Activated naive CD4-positive, alpha-beta T cell treated with anti-CD3 and anti-CD28 coated beads, Interleukin-2, amount 10 ng/mL, durations not matched to agents 7 days and 5 days (primary cell): ENCODE results near the gene EXOC4.
"Not testable (repeated sequence)": the region's sequence is repeated elsewhere in the genome, so short reads cannot be mapped to it uniquely, and the experiment has no call there.

Experiments used
- CTCF ChIA-PET: fragments of 350-600 bp; sonication (Branson Sonifier 250); formaldehyde crosslinking; loops from one replicate; lab custom pipeline; 2021; ENCODE audit warnings: antibody characterized with exemption; lab: Charles Lee
- DNase-seq: peaks from one replicate; pipeline ENCODE4 v3.0.0-alpha.2; 2020
- H3K27ac Mint-ChIP-seq: one replicate; pipeline ENCODE4 v1.8.0; 2021; ENCODE audit warnings: mild to moderate bottlenecking, moderate library complexity, mixed read lengths
- H3K27me3 Mint-ChIP-seq: one replicate; pipeline ENCODE4 v1.8.0; 2021; ENCODE audit warnings: mild to moderate bottlenecking, mixed read lengths
- H3K36me3 Mint-ChIP-seq: one replicate; pipeline ENCODE4 v1.8.0; 2021; ENCODE audit warnings: mixed read lengths
- H3K4me1 Mint-ChIP-seq: one replicate; pipeline ENCODE4 v1.8.0; 2021; ENCODE audit warnings: mixed read lengths
- H3K4me3 Mint-ChIP-seq: one replicate; pipeline ENCODE4 v1.8.0; 2021; ENCODE audit warnings: mild to moderate bottlenecking, moderate library complexity, mixed read lengths
- H3K9me3 Mint-ChIP-seq: one replicate; pipeline ENCODE4 v1.8.0; 2021; ENCODE audit warnings: mixed read lengths

The EXOC4 gene

GRCh38 chr7:133310232-133310862, 57.5 kb downstream of the EXOC4 start:
- DNase-seq, result no peak
- peaks cover 52% of the 10 kb centered on the region for H3K36me3 Mint-ChIP-seq
- no peak overlapping the region for H3K27ac Mint-ChIP-seq
- CTCF ChIA-PET, result no interaction called here
- H3K27me3 Mint-ChIP-seq, result no peaks in the 10 kb centered on the region
- H3K4me3 Mint-ChIP-seq, result no peak overlapping the region
- no peaks in the 10 kb centered on the region for H3K9me3 Mint-ChIP-seq
- peaks cover 6% of the 10 kb centered on the region for H3K4me1 Mint-ChIP-seq

- CTCF ChIA-PET, result no interaction called here
- DNase-seq, result no peak
- Mint-ChIP-seq H3K4me1 (peaks cover 6% of the 10 kb centered on the region), H3K4me3 (no peak overlapping the region), H3K36me3 (peaks cover 29% of the 10 kb centered on the region), H3K27me3 (no peaks in the 10 kb centered on the region), H3K27ac (no peak overlapping the region), H3K9me3 (no peaks in the 10 kb centered on the region)
Measured at GRCh38 chr7:133313575-133313974, 60.7 kb downstream of the EXOC4 start.

DNA sequence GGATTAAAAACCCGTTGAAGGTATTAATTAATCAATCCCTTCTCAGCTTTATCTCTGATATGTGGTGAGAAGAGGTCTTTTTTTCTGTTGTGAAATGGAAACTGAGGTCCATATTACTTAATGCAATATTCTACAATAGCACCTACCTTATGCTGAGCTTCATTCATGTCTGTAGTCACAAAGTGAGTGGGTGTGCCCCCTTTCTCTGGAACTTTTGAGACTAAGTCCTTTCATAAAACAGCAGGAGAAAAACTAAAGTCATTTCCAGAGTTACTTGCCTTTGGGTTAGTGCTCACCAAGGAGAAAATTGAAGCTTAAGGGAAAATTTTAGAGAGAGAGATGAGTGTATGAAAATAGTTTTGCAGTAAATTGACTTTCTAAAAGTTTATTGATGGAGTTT, 61.2 kb downstream of the EXOC4 start:
- H3K27ac Mint-ChIP-seq, result no peak overlapping the region
- H3K36me3 Mint-ChIP-seq, result peaks cover 24% of the 10 kb centered on the region
- H3K27me3 Mint-ChIP-seq, result no peaks in the 10 kb centered on the region

GRCh38 chr7:133315332-133316040, 62.6 kb downstream of the EXOC4 start:
- Mint-ChIP-seq H3K36me3 (peaks cover 29% of the 10 kb centered on the region), H3K4me3 (no peak overlapping the region), H3K9me3 (no peaks in the 10 kb centered on the region), H3K4me1 (peaks cover 6% of the 10 kb centered on the region), H3K27me3 (no peaks in the 10 kb centered on the region), H3K27ac (no peak overlapping the region)
- DNase-seq, result no peak
- CTCF ChIA-PET, result no interaction called here

More for the DNA sequence above, 61.2 kb downstream of the EXOC4 start:
- H3K4me3 Mint-ChIP-seq, result no peak overlapping the region
- CTCF ChIA-PET, result no interaction called here
- no peak for DNase-seq
- H3K4me1 Mint-ChIP-seq, result peaks cover 6% of the 10 kb centered on the region
- H3K9me3 Mint-ChIP-seq, result no peaks in the 10 kb centered on the region

DNA sequence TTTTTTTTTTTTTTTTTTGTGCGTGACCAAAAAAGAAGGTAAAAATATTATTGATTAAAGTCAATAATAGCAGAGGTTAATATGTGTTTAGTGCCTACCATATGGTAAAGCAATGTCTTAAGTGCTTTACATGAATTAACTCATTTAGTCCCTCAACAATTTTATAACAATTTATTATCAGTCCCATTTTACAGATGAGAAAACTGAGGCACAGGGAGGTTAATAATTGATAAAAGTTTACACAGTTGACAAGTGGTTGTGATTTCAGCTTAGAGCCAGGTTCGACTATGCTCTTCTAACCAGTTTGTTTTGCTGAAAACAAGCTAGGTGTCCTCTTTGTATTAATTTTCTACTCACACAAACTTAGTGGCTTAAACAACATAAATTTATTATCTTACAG, 67.0 kb downstream of the EXOC4 start:
- CTCF ChIA-PET, result no interaction called here
- no peaks in the 10 kb centered on the region for H3K27me3 Mint-ChIP-seq
- DNase-seq, result no peak

GRCh38 chr7:133320891-133321290, 68.0 kb downstream of the EXOC4 start:
- no peak overlapping the region for H3K27ac Mint-ChIP-seq

More for the DNA sequence above, 67.0 kb downstream of the EXOC4 start:
- Mint-ChIP-seq H3K4me3 (no peak overlapping the region), H3K27ac (no peak overlapping the region), H3K36me3 (peaks cover 54% of the 10 kb centered on the region), H3K4me1 (no peaks in the 10 kb centered on the region), H3K9me3 (peaks cover 10% of the 10 kb centered on the region)

DNA sequence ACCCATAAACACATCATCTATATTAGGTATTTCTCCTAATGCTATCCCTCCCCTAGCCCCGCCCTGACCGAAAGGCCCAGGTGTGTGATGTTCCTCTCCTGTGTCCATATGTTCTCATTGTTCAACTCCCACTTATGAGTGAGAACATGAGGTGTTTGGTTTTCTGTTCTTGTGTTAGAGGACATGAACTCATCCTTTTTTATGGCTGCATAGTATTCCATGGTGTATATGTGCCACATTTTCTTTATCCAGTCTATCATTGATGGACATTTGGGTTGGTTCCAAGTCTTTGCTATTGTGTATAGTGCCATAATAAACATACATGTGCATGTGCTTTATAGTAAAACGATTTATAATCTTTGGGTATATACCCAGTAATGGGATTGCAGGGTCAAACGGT, 68.5 kb downstream of the EXOC4 start:
- CTCF ChIA-PET, H3K27ac Mint-ChIP-seq, DNase-seq, H3K4me1 Mint-ChIP-seq, H3K4me3 Mint-ChIP-seq, H3K27me3 Mint-ChIP-seq: not testable (repeated sequence)
- Mint-ChIP-seq H3K36me3 (peaks cover 60% of the 10 kb centered on the region), H3K9me3 (peaks cover 19% of the 10 kb centered on the region)

More at GRCh38 chr7:133320891-133321290, 68.0 kb downstream of the EXOC4 start:
- CTCF ChIA-PET, result no interaction called here
- Mint-ChIP-seq H3K27me3 (no peaks in the 10 kb centered on the region), H3K9me3 (peaks cover 18% of the 10 kb centered on the region), H3K36me3 (peaks cover 58% of the 10 kb centered on the region), H3K4me1 (no peaks in the 10 kb centered on the region), H3K4me3 (no peak overlapping the region)
- no peak for DNase-seq

DNA sequence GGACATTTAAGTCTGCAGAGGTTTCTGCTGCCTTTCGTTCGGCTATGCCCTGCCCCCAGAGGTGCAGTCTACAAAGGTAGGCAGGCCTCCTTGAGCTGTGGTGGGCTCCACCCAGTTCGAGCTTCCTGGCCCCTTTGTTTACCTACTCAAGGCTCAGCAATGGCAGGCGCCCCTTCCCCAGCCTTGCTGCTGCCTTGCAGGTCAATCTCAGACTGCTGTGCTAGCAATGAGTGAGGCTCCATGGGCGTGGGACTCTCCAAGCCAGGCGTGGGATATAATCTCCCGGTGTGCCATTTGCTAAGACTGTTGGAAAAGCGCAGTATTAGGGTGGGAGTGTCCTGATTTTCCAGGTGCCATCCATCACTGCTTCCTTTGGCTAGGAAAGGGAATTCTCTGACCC, 73.9 kb downstream of the EXOC4 start:
- H3K4me3 Mint-ChIP-seq, H3K4me1 Mint-ChIP-seq, CTCF ChIA-PET, DNase-seq, H3K27me3 Mint-ChIP-seq, H3K27ac Mint-ChIP-seq: not testable (repeated sequence)
- Mint-ChIP-seq H3K9me3 (peaks cover 24% of the 10 kb centered on the region), H3K36me3 (peaks cover 63% of the 10 kb centered on the region)

GRCh38 chr7:133328021-133328420, 75.1 kb downstream of the EXOC4 start:
- DNase-seq, H3K27me3 Mint-ChIP-seq, H3K4me1 Mint-ChIP-seq, H3K27ac Mint-ChIP-seq, H3K4me3 Mint-ChIP-seq, CTCF ChIA-PET: not testable (repeated sequence)
- peaks cover 24% of the 10 kb centered on the region for H3K9me3 Mint-ChIP-seq
- H3K36me3 Mint-ChIP-seq, result peaks cover 52% of the 10 kb centered on the region

- no peak for DNase-seq
- Mint-ChIP-seq H3K4me3 (no peak overlapping the region), H3K4me1 (peaks cover 2% of the 10 kb centered on the region), H3K27ac (no peak overlapping the region), H3K27me3 (no peaks in the 10 kb centered on the region), H3K36me3 (peaks cover 40% of the 10 kb centered on the region), H3K9me3 (peaks cover 18% of the 10 kb centered on the region)
- CTCF ChIA-PET, result no interaction called here
Measured at GRCh38 chr7:133330085-133330484, 77.2 kb downstream of the EXOC4 start.

GRCh38 chr7:133331861-133332260, 79.0 kb downstream of the EXOC4 start:
- Mint-ChIP-seq H3K4me1 (peaks cover 2% of the 10 kb centered on the region), H3K27ac (no peak overlapping the region), H3K36me3 (peaks cover 38% of the 10 kb centered on the region), H3K27me3 (no peaks in the 10 kb centered on the region), H3K9me3 (peaks cover 9% of the 10 kb centered on the region), H3K4me3 (no peak overlapping the region)
- no peak for DNase-seq
- CTCF ChIA-PET, result no interaction called here

DNA sequence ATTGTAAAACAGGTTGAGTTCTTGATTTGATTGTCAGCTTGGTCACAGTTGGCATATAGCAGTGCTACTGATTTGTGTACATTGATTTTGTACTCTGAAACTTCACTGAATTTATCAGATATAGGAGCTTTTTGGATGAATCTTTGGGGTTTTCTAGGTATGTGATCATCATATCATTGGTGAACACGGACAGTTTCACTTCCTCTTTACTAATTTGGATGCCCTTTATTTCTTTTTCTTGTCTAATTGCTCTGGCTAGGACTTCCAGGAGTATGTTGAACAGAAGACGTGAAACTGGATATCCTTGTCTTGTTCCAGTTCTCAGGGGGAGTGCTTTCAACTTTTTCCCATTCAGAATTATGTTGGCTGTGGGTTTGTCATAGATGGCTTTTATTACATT, 86.9 kb downstream of the EXOC4 start:
- CTCF ChIA-PET, result no interaction called here
- H3K27me3 Mint-ChIP-seq, result no peaks in the 10 kb centered on the region
- H3K9me3 Mint-ChIP-seq, result peaks cover 36% of the 10 kb centered on the region

GRCh38 chr7:133344275-133344674, 91.4 kb downstream of the EXOC4 start:
- Mint-ChIP-seq H3K4me1 (no peaks in the 10 kb centered on the region), H3K27me3 (no peaks in the 10 kb centered on the region), H3K9me3 (peaks cover 29% of the 10 kb centered on the region), H3K36me3 (peaks cover 33% of the 10 kb centered on the region), H3K4me3 (no peak overlapping the region), H3K27ac (no peak overlapping the region)
- CTCF ChIA-PET, result interaction anchor here (0.9 to 1.5 kb wide), 2 partner anchors 10 to 950 kb away, joined by 3 to 7 read pairs; no protein-coding TSS in a partner anchor
- DNase-seq, result no peak

More for the DNA sequence above, 86.9 kb downstream of the EXOC4 start:
- Mint-ChIP-seq H3K4me1 (no peaks in the 10 kb centered on the region), H3K4me3 (no peak overlapping the region), H3K36me3 (peaks cover 48% of the 10 kb centered on the region), H3K27ac (no peak overlapping the region)
- no peak for DNase-seq

GRCh38 chr7:133345690-133346421, 93.0 kb downstream of the EXOC4 start:
- H3K9me3 Mint-ChIP-seq, result peaks cover 16% of the 10 kb centered on the region
- H3K4me1 Mint-ChIP-seq, result no peaks in the 10 kb centered on the region
- no peaks in the 10 kb centered on the region for H3K27me3 Mint-ChIP-seq
- no peak for DNase-seq
- no peak overlapping the region for H3K4me3 Mint-ChIP-seq
- H3K36me3 Mint-ChIP-seq, result peaks cover 21% of the 10 kb centered on the region
- CTCF ChIA-PET, result no interaction called here
- no peak overlapping the region for H3K27ac Mint-ChIP-seq
